T-helper 2 cell (primary cell): Measurements from ENCODE around the gene ITIH3.

Source experiments
- DNase-seq, 5 experiments: peaks; one replicate each; pipeline versions ENCODE4 v3.0.0 to v3.0.0-alpha.2; 2012 to 2022

Gene ITIH3

GRCh38 chr3:52795298-52795900 lies 803 bp downstream of the ITIH3 start:
- DNase-seq = no peak

- DNase-seq = no peak
Measured at GRCh38 chr3:52796411-52796810, 1.8 kb downstream of the ITIH3 start.

GRCh38 chr3:52798376-52798977 lies 3.9 kb downstream of the ITIH3 start:
- DNase-seq = no peak

- DNase-seq = peak in 1 of 5 experiments; percentile 13
Measured at GRCh38 chr3:52798978-52799476, 4.4 kb downstream of the ITIH3 start.

GRCh38 chr3:52800079-52800478 lies 5.5 kb downstream of the ITIH3 start:
- DNase-seq = no peak

GRCh38 chr3:52801839-52802238 lies 7.2 kb downstream of the ITIH3 start:
- no peak for DNase-seq

GRCh38 chr3:52805270-52806039 lies 10.9 kb downstream of the ITIH3 start:
- DNase-seq = no peak

- no peak for DNase-seq
Measured at GRCh38 chr3:52809149-52809548, 14.6 kb downstream of the ITIH3 start.

- DNase-seq = peak in 1 of 5 experiments; percentile 35
Measured at GRCh38 chr3:52809662-52810377, 15.2 kb downstream of the ITIH3 start.

GRCh38 chr3:52810923-52811322 lies 16.3 kb downstream of the ITIH3 start:
- DNase-seq = no peak

GRCh38 chr3:52811452-52812011 lies 16.9 kb downstream of the ITIH3 start:
- DNase-seq = no peak

- no peak for DNase-seq
Measured at GRCh38 chr3:52813810-52814209, 19.2 kb downstream of the ITIH3 start.

GRCh38 chr3:52816199-52816598 lies 21.6 kb downstream of the ITIH3 start:
- no peak for DNase-seq

GRCh38 chr3:52816654-52817053 lies 22.1 kb downstream of the ITIH3 start:
- DNase-seq = no peak

- no peak for DNase-seq
Measured at GRCh38 chr3:52817221-52817620, 22.6 kb downstream of the ITIH3 start.

GRCh38 chr3:52817860-52818259 lies 23.3 kb downstream of the ITIH3 start:
- no peak for DNase-seq

GRCh38 chr3:52819936-52820335 lies 25.3 kb downstream of the ITIH3 start:
- no peak for DNase-seq

GRCh38 chr3:52820736-52821135 lies 26.1 kb downstream of the ITIH3 start:
- peak in 1 of 5 experiments; percentile 45 for DNase-seq

- DNase-seq = no peak
Measured at GRCh38 chr3:52822363-52822762, 27.8 kb downstream of the ITIH3 start.

- no peak for DNase-seq
Measured at GRCh38 chr3:52824037-52824436, 29.4 kb downstream of the ITIH3 start.

GRCh38 chr3:52827441-52827840 lies 32.8 kb downstream of the ITIH3 start:
- no peak for DNase-seq

GRCh38 chr3:52827866-52828376 lies 33.3 kb downstream of the ITIH3 start:
- no peak for DNase-seq

GRCh38 chr3:52829482-52829881 lies 34.9 kb downstream of the ITIH3 start:
- DNase-seq = no peak
